ENCODE results near the gene MAPK13.

DNA sequence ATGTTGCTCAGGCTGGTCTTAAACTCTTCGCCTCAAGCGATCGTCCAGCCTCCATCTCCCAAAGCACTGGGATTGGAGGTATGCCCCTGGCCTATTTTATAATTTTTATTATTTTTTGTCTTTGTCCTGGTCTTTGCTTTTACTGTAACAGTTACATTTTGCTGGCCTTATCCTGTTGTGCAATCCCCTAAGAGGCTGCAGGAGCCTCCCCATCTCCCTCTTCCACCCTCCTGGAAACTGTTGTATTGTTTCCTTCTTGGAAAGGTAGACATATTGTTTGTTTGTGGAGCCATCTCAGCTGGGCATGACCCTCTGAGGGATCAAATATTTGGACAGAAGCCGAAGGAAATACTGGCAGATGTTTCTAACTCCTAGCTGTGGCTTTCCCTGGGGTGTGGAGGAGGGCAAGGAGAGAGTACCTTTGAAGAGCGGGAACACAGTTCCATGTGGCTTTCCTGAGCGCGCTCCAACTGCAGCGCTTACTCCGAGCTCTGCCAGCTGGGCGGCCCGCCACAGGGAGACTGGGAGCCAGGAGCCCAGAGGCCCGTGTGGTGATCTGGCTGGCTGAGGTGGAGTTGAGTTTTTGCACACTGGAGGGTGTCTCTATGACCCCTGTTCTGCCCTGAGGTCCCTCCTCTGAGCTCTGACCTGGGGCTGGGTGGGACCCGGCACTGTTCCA lies 4.9 kb downstream of the MAPK13 start:
- TF ChIP-seq CTCF (IDR thresholded peaks at IDR 0.05 in 2 of 3, conservative IDR thresholded peaks at IDR 0.05 in 1 of 3; ENCODE audit: borderline replicate concordance in 1 of 3, insufficient read depth in 1 of 3, low read depth in 2 of 3, low read length in 2 of 3) (no peak), POLR2A (IDR thresholded peaks at IDR 0.05; ENCODE audit: borderline replicate concordance, extremely low read depth, insufficient read depth, insufficient read length) (no peak), EGR1 (IDR thresholded peaks at IDR 0.05; ENCODE audit: low read depth) (no peak), POLR2AphosphoS5 (IDR thresholded peaks at IDR 0.05; ENCODE audit: low read depth, low read length) (no peak), EZH2phosphoT487 (IDR thresholded peaks at IDR 0.05; ENCODE audit: borderline replicate concordance) (no peak), EZH2 (IDR thresholded peaks at IDR 0.05) (no peak), ZFX (IDR thresholded peaks at IDR 0.05) (no peak), MAX (IDR thresholded peaks at IDR 0.05) (no peak), RAD21 (IDR thresholded peaks at IDR 0.05; ENCODE audit: low read depth) (no peak), CEBPB (IDR thresholded peaks at IDR 0.05; ENCODE audit: low read depth) (no peak), YY1 (IDR thresholded peaks at IDR 0.05; ENCODE audit: extremely low read depth, insufficient replicate concordance, low read depth, low read length) (no peak), SRF (IDR thresholded peaks at IDR 0.05; ENCODE audit: low read depth) (no peak)
- TF ChIP-seq, protein P1, sequence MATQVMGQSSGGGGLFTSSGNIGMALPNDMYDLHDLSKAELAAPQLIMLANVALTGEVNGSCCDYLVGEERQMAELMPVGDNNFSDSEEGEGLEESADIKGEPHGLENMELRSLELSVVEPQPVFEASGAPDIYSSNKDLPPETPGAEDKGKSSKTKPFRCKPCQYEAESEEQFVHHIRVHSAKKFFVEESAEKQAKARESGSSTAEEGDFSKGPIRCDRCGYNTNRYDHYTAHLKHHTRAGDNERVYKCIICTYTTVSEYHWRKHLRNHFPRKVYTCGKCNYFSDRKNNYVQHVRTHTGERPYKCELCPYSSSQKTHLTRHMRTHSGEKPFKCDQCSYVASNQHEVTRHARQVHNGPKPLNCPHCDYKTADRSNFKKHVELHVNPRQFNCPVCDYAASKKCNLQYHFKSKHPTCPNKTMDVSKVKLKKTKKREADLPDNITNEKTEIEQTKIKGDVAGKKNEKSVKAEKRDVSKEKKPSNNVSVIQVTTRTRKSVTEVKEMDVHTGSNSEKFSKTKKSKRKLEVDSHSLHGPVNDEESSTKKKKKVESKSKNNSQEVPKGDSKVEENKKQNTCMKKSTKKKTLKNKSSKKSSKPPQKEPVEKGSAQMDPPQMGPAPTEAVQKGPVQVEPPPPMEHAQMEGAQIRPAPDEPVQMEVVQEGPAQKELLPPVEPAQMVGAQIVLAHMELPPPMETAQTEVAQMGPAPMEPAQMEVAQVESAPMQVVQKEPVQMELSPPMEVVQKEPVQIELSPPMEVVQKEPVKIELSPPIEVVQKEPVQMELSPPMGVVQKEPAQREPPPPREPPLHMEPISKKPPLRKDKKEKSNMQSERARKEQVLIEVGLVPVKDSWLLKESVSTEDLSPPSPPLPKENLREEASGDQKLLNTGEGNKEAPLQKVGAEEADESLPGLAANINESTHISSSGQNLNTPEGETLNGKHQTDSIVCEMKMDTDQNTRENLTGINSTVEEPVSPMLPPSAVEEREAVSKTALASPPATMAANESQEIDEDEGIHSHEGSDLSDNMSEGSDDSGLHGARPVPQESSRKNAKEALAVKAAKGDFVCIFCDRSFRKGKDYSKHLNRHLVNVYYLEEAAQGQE (IDR thresholded peaks at IDR 0.05; ENCODE audit: low read depth): no peak

All from HCT116 (cell line).